ENCODE measurements around the gene NUDT8. TPM values are rescaled to one million over a fixed set of nuclear protein-coding genes. Genes with fewer than 3 reads are reported as not detected.

NUDT8 gene
- total RNA-seq, 6 experiments from 2014 or later, result 2.0 to 3.0 (median 2.6) TPM

DNA sequence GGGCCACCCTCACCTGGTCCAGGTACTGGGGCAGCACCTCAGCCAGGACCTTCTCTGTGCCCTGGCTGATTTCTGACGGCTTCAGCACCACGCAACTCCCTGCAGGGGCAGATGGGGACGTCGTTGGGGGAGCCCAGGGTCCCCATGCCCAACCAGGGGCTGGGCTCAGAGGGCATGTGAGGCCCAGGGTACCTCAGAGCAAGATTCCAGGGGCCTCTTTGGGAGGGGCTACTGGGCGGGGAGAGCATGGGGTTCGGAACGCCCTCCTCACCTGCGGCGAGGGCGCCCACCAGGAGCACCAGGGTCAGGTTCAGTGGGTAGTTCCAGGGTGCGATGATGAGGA, 36.5 kb upstream of the NUDT8 start:
- H3K27me3 Mint-ChIP-seq (ENCODE audit: insufficient read depth), result peaks cover 19% of the 10 kb centered on the region
- H3K36me3 Mint-ChIP-seq (ENCODE audit: low read depth), result no peaks in the 10 kb centered on the region
- H3K9me3 Mint-ChIP-seq, result no peaks in the 10 kb centered on the region
- no peak overlapping the region for H3K4me3 Mint-ChIP-seq
- no peak for DNase-seq
- no peak overlapping the region for H3K27ac Mint-ChIP-seq
- H3K4me1 Mint-ChIP-seq (ENCODE audit: low read depth), result no peaks in the 10 kb centered on the region
- TF ChIP-seq, protein P1, sequence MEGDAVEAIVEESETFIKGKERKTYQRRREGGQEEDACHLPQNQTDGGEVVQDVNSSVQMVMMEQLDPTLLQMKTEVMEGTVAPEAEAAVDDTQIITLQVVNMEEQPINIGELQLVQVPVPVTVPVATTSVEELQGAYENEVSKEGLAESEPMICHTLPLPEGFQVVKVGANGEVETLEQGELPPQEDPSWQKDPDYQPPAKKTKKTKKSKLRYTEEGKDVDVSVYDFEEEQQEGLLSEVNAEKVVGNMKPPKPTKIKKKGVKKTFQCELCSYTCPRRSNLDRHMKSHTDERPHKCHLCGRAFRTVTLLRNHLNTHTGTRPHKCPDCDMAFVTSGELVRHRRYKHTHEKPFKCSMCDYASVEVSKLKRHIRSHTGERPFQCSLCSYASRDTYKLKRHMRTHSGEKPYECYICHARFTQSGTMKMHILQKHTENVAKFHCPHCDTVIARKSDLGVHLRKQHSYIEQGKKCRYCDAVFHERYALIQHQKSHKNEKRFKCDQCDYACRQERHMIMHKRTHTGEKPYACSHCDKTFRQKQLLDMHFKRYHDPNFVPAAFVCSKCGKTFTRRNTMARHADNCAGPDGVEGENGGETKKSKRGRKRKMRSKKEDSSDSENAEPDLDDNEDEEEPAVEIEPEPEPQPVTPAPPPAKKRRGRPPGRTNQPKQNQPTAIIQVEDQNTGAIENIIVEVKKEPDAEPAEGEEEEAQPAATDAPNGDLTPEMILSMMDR (IDR thresholded peaks at IDR 0.05), result no peak

DNA sequence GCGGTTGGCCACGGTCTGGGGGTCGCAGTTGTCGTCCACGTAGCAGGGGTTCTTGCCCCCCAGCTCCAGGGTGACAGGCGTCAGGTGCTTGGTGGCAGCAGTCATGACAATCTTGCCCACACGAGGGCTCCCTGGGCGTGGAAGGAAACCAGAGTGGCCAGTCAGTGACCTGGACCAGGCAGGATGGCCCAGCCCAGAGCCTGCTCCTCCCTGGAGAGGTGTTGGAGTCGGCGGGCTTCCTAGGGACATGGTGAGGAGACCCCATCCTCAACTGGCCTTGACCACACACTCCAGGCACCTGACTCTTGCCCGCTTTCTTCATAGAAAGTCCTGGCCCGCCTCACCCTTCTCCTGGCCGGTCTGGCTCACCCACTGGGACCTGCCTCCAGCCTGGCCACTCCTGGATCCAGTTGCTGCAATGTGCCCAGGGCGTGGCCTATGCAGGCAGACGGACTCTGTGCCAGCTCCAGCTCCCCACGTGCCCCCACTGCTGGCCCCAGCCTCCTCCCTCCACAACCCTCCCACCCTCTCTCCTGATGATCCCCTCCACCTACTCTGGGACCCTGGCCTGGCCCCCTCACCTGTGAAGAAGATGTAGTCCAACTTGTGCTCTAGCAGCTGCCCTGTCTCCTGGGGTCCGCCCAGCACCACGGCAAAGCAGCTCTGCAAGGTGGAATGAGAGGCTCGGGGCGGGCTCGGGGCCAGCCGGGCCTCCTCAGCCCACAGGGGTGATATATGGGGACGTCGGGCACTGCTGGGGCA, 36.0 kb upstream of the NUDT8 start:
- no peak for DNase-seq
- Mint-ChIP-seq H3K27ac (no peak overlapping the region), H3K9me3 (no peaks in the 10 kb centered on the region), H3K4me3 (no peak overlapping the region), H3K36me3 (ENCODE audit: low read depth) (no peaks in the 10 kb centered on the region), H3K27me3 (ENCODE audit: insufficient read depth) (peaks cover 20% of the 10 kb centered on the region), H3K4me1 (ENCODE audit: low read depth) (no peaks in the 10 kb centered on the region)
- TF ChIP-seq, protein P1 (IDR thresholded peaks at IDR 0.05), result peak; percentile 60

DNA sequence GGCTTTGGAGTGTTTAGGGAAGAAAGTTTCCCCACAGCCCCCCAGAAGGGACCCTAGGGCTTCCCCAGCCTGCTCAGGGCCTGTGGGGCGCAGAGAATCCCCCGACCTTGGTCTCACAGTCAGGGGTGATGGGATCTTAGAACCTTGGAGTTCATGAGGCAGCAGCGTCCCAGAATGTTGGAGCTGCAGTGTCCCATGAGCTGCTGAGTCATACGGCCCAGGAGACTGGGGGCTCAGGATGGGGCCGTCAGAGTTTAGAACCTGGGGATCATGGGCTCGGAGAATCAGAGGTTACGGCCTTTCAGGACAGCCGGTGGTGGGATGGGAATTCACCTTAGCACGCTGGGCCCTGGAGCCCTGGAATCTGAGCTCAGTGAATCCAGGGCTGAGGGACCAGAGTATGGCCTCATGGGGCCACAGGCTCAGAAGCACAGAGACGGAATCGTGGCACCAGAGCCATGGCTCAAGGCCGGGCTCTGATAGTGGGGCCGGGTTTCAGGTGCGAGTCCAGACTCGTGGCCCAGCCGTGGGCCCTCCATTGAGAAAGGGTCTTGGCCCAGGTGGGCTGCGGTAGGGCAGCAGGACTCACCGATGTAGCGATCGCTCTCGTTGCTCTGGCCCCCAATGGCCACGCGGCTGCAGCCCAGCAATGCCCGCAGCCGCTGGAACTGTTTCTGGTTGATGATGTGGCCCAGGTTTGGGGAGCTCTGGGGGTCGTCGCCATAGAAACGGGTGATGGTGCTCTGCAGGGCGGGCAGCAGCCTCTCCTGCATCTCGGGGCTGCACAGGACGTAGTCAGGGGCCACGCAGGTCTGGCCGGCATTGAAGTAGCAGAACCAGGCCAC, 35.2 kb upstream of the NUDT8 start:
- H3K4me3 Mint-ChIP-seq, result no peak overlapping the region
- TF ChIP-seq, protein P1 (IDR thresholded peaks at IDR 0.05), result no peak
- peaks cover 22% of the 10 kb centered on the region for H3K27me3 Mint-ChIP-seq (ENCODE audit: insufficient read depth)
- no peak for DNase-seq
- H3K4me1 Mint-ChIP-seq (ENCODE audit: low read depth), result no peaks in the 10 kb centered on the region
- H3K27ac Mint-ChIP-seq, result no peak overlapping the region
- no peaks in the 10 kb centered on the region for H3K9me3 Mint-ChIP-seq
- no peaks in the 10 kb centered on the region for H3K36me3 Mint-ChIP-seq (ENCODE audit: low read depth)

DNA sequence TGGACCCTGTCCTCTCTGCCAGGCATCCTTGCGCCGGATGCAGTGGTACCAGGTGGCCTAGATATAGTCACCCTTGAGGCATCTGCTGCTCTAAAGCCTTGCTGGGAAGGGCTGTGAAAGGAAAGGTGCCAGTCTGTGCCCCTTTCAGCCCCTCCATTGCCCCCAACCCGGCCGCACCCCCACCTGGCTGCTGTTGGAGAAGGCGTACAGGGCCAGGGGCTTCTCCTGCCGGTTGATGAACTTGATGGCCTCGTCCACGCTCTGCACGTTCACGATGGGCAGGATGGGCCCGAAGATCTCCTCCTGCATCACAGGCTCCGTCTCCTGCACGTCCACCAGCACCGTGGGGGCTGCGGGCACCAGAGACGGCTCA, 34.5 kb upstream of the NUDT8 start:
- DNase-seq, result no peak
- no peaks in the 10 kb centered on the region for H3K9me3 Mint-ChIP-seq
- TF ChIP-seq, protein P1 (IDR thresholded peaks at IDR 0.05), result no peak
- no peak overlapping the region for H3K27ac Mint-ChIP-seq
- no peaks in the 10 kb centered on the region for H3K4me1 Mint-ChIP-seq (ENCODE audit: low read depth)
- peaks cover 22% of the 10 kb centered on the region for H3K27me3 Mint-ChIP-seq (ENCODE audit: insufficient read depth)
- no peak overlapping the region for H3K4me3 Mint-ChIP-seq
- no peaks in the 10 kb centered on the region for H3K36me3 Mint-ChIP-seq (ENCODE audit: low read depth)

DNA sequence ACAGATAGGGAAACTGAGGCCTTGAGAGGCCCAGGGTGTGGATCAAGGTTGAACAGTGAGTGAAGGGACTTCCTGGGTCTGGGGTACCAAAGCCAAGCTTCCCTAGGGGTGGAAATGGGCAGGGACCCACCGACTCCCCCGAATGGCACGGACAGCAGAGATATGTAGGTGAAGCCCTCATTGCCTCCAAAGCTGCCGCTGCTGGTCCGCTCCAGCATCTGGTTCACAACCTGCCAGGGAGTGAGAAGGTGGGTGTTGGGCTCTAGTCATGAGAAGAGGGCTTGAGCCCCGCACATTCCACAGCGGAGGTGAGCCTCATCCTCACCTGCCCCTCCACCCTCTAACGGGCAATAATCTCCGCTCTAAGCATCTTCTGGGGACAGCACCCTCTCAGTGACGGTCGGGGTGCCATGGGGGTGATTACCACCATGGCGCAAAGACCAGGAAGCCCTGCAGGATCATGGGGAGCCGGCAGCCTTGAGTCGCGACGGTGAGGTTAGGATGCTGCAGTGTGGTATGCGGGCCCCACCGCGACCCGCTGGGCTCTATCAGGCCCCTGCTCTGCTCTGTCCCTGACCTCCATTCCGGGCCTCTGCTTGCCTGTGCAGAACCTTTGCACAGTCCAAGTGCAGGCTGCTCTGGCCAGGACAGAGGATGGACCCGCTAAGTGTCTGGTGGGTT, 33.9 kb upstream of the NUDT8 start:
- H3K4me3 Mint-ChIP-seq, result no peak overlapping the region
- no peak for DNase-seq
- no peak overlapping the region for H3K27ac Mint-ChIP-seq
- H3K27me3 Mint-ChIP-seq (ENCODE audit: insufficient read depth), result peaks cover 22% of the 10 kb centered on the region
- H3K4me1 Mint-ChIP-seq (ENCODE audit: low read depth), result no peaks in the 10 kb centered on the region
- TF ChIP-seq, protein P1 (IDR thresholded peaks at IDR 0.05), result no peak
- no peaks in the 10 kb centered on the region for H3K36me3 Mint-ChIP-seq (ENCODE audit: low read depth)
- no peaks in the 10 kb centered on the region for H3K9me3 Mint-ChIP-seq

All from HFFc6 (cell line).